ENCODE data around the gene ZNF705A. TPM values are rescaled to one million over a fixed set of nuclear protein-coding genes. Genes with fewer than 3 reads are reported as not detected.
"Not testable (repeated sequence)": the region's sequence is repeated elsewhere in the genome, so short reads cannot be mapped to it uniquely, and the experiment has no call there.

Gene ZNF705A
- total RNA-seq, 1 experiment from 2014 or later: not detected

DNA sequence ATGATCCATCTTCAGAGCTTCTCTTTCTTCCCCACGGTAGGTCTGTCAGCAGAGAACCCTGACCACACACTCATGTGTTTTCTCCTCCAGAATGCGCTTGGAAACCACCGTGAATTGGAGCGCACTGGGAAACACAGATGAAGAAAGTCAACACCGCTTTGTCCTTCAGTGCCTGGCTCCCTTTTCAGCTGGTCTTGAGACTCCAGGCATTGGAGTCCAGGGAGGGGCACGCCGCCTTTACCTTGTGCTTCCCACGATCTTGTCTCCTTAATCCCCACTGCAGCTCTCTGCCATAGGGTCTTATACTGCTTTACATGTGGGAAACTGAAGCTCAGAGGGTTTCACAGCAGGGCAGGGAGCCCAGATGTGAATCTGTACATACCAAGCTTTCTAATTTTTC is 69.5 kb downstream of the ZNF705A start:
- Histone ChIP-seq H3K4me3 (ENCODE audit: insufficient read depth, low read depth, low read length) (no peak overlapping the region), H3K36me3 (replicated peaks; ENCODE audit: control insufficient read depth, insufficient read depth, low read length) (no peaks in the 10 kb centered on the region), H3K27me3 (ENCODE audit: control insufficient read depth, insufficient read depth, low read length) (no peaks in the 10 kb centered on the region)
- DNase-seq: no peak

GRCh38 chr12:8226992-8227731 is 70.3 kb downstream of the ZNF705A start, which contains the start of gene FAM90A1:
Gene FAM90A1 (minus strand): TSS chr12:8227618. CDS start chr12:8224832, 2,786 bp downstream.
- H3K36me3 ChIP-seq (replicated peaks; ENCODE audit: control insufficient read depth, insufficient read depth, low read length); H3K27me3 ChIP-seq (ENCODE audit: control insufficient read depth, insufficient read depth, low read length): not testable (repeated sequence)
- peak; percentile 29 for DNase-seq
- H3K4me3 ChIP-seq (ENCODE audit: insufficient read depth, low read depth, low read length): peak within 1 kb of the TSS; percentile 32; the same call in 1 of the 2 replicates

DNA sequence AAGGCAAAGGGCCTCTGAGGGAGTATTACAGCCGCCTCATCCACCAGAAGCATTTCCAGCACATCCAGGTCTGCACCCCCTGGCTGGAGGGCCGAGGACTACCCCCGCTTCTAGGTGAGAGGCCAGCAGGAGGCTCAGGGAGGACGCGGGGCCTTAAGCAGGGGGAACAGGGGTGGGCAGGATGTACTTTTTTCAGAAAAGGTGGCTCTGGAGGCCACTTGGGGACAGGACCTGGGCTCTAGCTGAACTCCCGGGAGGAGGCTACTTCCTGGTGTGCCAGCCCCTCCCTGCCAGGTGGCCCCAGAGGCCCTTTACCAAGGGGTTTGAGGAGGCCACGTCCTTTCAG is 70.9 kb downstream of the ZNF705A start:
- H3K36me3 ChIP-seq (replicated peaks; ENCODE audit: control insufficient read depth, insufficient read depth, low read length); DNase-seq; H3K27me3 ChIP-seq (ENCODE audit: control insufficient read depth, insufficient read depth, low read length): not testable (repeated sequence)
- peak overlapping the region; percentile 32; the same call in 1 of the 2 replicates for H3K4me3 ChIP-seq (ENCODE audit: insufficient read depth, low read depth, low read length)

GRCh38 chr12:8228607-8229006 is 71.8 kb downstream of the ZNF705A start:
- not testable (repeated sequence) for H3K4me3 ChIP-seq (ENCODE audit: insufficient read depth, low read depth, low read length); H3K27me3 ChIP-seq (ENCODE audit: control insufficient read depth, insufficient read depth, low read length); H3K36me3 ChIP-seq (replicated peaks; ENCODE audit: control insufficient read depth, insufficient read depth, low read length); DNase-seq

- DNase-seq; H3K36me3 ChIP-seq (replicated peaks; ENCODE audit: control insufficient read depth, insufficient read depth, low read length); H3K27me3 ChIP-seq (ENCODE audit: control insufficient read depth, insufficient read depth, low read length); H3K4me3 ChIP-seq (ENCODE audit: insufficient read depth, low read depth, low read length): not testable (repeated sequence)
Observed at GRCh38 chr12:8229486-8229885, 72.7 kb downstream of the ZNF705A start.

Other genes starting within 250 kb of the ZNF705A start
- 289 and 357 TPM in 2 replicates for gene SLC2A3, start 220.8 kb upstream of the ZNF705A start, total RNA-seq (2014; rRNA removed; shearing (Covaris generic))
- 6.9 TPM in 2 replicates for gene FOXJ2, start 124.3 kb upstream of the ZNF705A start, total RNA-seq (2014; rRNA removed; shearing (Covaris generic))
- gene C3AR1, start 90.7 kb upstream of the ZNF705A start, total RNA-seq (2014; rRNA removed; shearing (Covaris generic)): not detected in 2 replicates
- gene NECAP1, start 74.7 kb upstream of the ZNF705A start, total RNA-seq (2014; rRNA removed; shearing (Covaris generic)): 42.6 and 50.1 TPM in 2 replicates
- 0.74 TPM in 1 of 2 replicates, not detected in the other for gene CLEC4A, start 33.4 kb upstream of the ZNF705A start, total RNA-seq (2014; rRNA removed; shearing (Covaris generic))
- gene FAM90A1, start 70.6 kb downstream of the ZNF705A start, total RNA-seq (2014; rRNA removed; shearing (Covaris generic)): 2.6 and 4.6 TPM in 2 replicates

Data from H7 (cell line).